ENCODE data around the gene PALD1. TPM values are rescaled to one million over a fixed set of nuclear protein-coding genes. Genes with fewer than 3 reads are reported as not detected.
"Not testable (repeated sequence)": the region's sequence is repeated elsewhere in the genome, so short reads cannot be mapped to it uniquely, and the experiment has no call there.

The PALD1 gene
- total and polyA plus RNA-seq, 4 donors: 3.9 to 11.5 (median 8.2) TPM

GRCh38 chr10:70579234-70580002 lies 100.9 kb downstream of the PALD1 start:
- DNase-seq (peak; percentile 10 to 13), ATAC-seq (ENCODE audit: low FRiP score) (no peak)
- no peaks in the 10 kb centered on the region for H3K9me3 ChIP-seq (ENCODE audit: control insufficient read depth, low read length)
- no peaks in the 10 kb centered on the region for H3K27me3 ChIP-seq (ENCODE audit: control insufficient read depth in 1 of 2, insufficient read depth in 2 of 2, low read length in 1 of 2)
- WGBS, 2 donors: 87 to 90% methylated on average over 3 of the region's 3 CpGs
- H3K4me1 ChIP-seq (ENCODE audit: control insufficient read depth in 1 of 2, insufficient read depth in 2 of 2, low read length in 2 of 2): no peaks in the 10 kb centered on the region
- H3K4me3 ChIP-seq (ENCODE audit: low read length in 2 of 2): no peak overlapping the region
- H3K36me3 ChIP-seq (ENCODE audit: control insufficient read depth in 1 of 2, insufficient read depth in 2 of 2, low read length in 1 of 2): no peaks in the 10 kb centered on the region
- intact Hi-C loops (cut with DNase I): no loop called here
- H3K27ac ChIP-seq (ENCODE audit: low read depth in 1 of 2, low read length in 2 of 2): no peak overlapping the region

GRCh38 chr10:70581176-70581575 lies 102.6 kb downstream of the PALD1 start:
- H3K4me1 ChIP-seq (ENCODE audit: control insufficient read depth in 1 of 2, insufficient read depth in 2 of 2, low read length in 2 of 2); H3K27ac ChIP-seq (ENCODE audit: low read depth in 1 of 2, low read length in 2 of 2); H3K4me3 ChIP-seq (ENCODE audit: low read length in 2 of 2); intact Hi-C loops (cut with DNase I); H3K27me3 ChIP-seq (ENCODE audit: control insufficient read depth in 1 of 2, insufficient read depth in 2 of 2, low read length in 1 of 2); ATAC-seq (ENCODE audit: low FRiP score); H3K9me3 ChIP-seq (ENCODE audit: control insufficient read depth, low read length); H3K36me3 ChIP-seq (ENCODE audit: control insufficient read depth in 1 of 2, insufficient read depth in 2 of 2, low read length in 1 of 2): not testable (repeated sequence)
- 96% methylated on average over 5 of the region's 5 CpGs for WGBS, 2 donors
- DNase-seq: peak; percentile 6 to 41

GRCh38 chr10:70582793-70583668 lies 104.5 kb downstream of the PALD1 start:
- DNase-seq (peak in 1 of 2 donors; percentile 28), ATAC-seq (ENCODE audit: low FRiP score) (no peak)
- intact Hi-C loops (cut with DNase I): no loop called here

GRCh38 chr10:70583669-70584037 lies 105.1 kb downstream of the PALD1 start:
- no peaks in the 10 kb centered on the region for H3K27me3 ChIP-seq (ENCODE audit: control insufficient read depth in 1 of 2, insufficient read depth in 2 of 2, low read length in 1 of 2)
- no peaks in the 10 kb centered on the region for H3K9me3 ChIP-seq (ENCODE audit: control insufficient read depth, low read length)
- no peaks in the 10 kb centered on the region for H3K4me1 ChIP-seq (ENCODE audit: control insufficient read depth in 1 of 2, insufficient read depth in 2 of 2, low read length in 2 of 2)
- no peak for ATAC-seq (ENCODE audit: low FRiP score)
- no peak overlapping the region for H3K27ac ChIP-seq (ENCODE audit: low read depth in 1 of 2, low read length in 2 of 2)
- 74 to 80% methylated on average over 2 of the region's 2 CpGs for WGBS, 2 donors
- H3K36me3 ChIP-seq (ENCODE audit: control insufficient read depth in 1 of 2, insufficient read depth in 2 of 2, low read length in 1 of 2): no peaks in the 10 kb centered on the region
- DNase-seq: peak in 1 of 2 donors; percentile 28
- intact Hi-C loops (cut with DNase I): no loop called here
- H3K4me3 ChIP-seq (ENCODE audit: low read length in 2 of 2): no peak overlapping the region

More at GRCh38 chr10:70582793-70583668, 104.5 kb downstream of the PALD1 start:
- 91% methylated on average over 19 of the region's 19 CpGs for WGBS, 2 donors
- no peaks in the 10 kb centered on the region for H3K4me1 ChIP-seq (ENCODE audit: control insufficient read depth in 1 of 2, insufficient read depth in 2 of 2, low read length in 2 of 2)
- H3K27ac ChIP-seq (ENCODE audit: low read depth in 1 of 2, low read length in 2 of 2): no peak overlapping the region
- H3K9me3 ChIP-seq (ENCODE audit: control insufficient read depth, low read length): no peaks in the 10 kb centered on the region
- H3K27me3 ChIP-seq (ENCODE audit: control insufficient read depth in 1 of 2, insufficient read depth in 2 of 2, low read length in 1 of 2): no peaks in the 10 kb centered on the region
- H3K4me3 ChIP-seq (ENCODE audit: low read length in 2 of 2): no peak overlapping the region
- H3K36me3 ChIP-seq (ENCODE audit: control insufficient read depth in 1 of 2, insufficient read depth in 2 of 2, low read length in 1 of 2): no peaks in the 10 kb centered on the region

GRCh38 chr10:70584366-70584765 lies 105.8 kb downstream of the PALD1 start:
- no peaks in the 10 kb centered on the region for H3K9me3 ChIP-seq (ENCODE audit: control insufficient read depth, low read length)
- intact Hi-C loops (cut with DNase I): no loop called here
- no peak overlapping the region for H3K4me3 ChIP-seq (ENCODE audit: low read length in 2 of 2)
- no peaks in the 10 kb centered on the region for H3K27me3 ChIP-seq (ENCODE audit: control insufficient read depth in 1 of 2, insufficient read depth in 2 of 2, low read length in 1 of 2)
- H3K27ac ChIP-seq (ENCODE audit: low read depth in 1 of 2, low read length in 2 of 2): no peak overlapping the region
- no peaks in the 10 kb centered on the region for H3K36me3 ChIP-seq (ENCODE audit: control insufficient read depth in 1 of 2, insufficient read depth in 2 of 2, low read length in 1 of 2)
- WGBS, 2 donors: 92 to 94% methylated on average over 11 of the region's 11 CpGs
- no peak for ATAC-seq (ENCODE audit: low FRiP score)
- no peaks in the 10 kb centered on the region for H3K4me1 ChIP-seq (ENCODE audit: control insufficient read depth in 1 of 2, insufficient read depth in 2 of 2, low read length in 2 of 2)
- peak in 1 of 2 donors; percentile 51 for DNase-seq

- peak in 1 of 2 donors; percentile 21 for DNase-seq
- no peaks in the 10 kb centered on the region for H3K4me1 ChIP-seq (ENCODE audit: control insufficient read depth in 1 of 2, insufficient read depth in 2 of 2, low read length in 2 of 2)
- no peak overlapping the region for H3K27ac ChIP-seq (ENCODE audit: low read depth in 1 of 2, low read length in 2 of 2)
- WGBS, 2 donors: 32 to 34% methylated on average over 7 of the region's 7 CpGs
- no peaks in the 10 kb centered on the region for H3K36me3 ChIP-seq (ENCODE audit: control insufficient read depth in 1 of 2, insufficient read depth in 2 of 2, low read length in 1 of 2)
- no peaks in the 10 kb centered on the region for H3K27me3 ChIP-seq (ENCODE audit: control insufficient read depth in 1 of 2, insufficient read depth in 2 of 2, low read length in 1 of 2)
- H3K9me3 ChIP-seq (ENCODE audit: control insufficient read depth, low read length): no peaks in the 10 kb centered on the region
- ATAC-seq (ENCODE audit: low FRiP score): no peak
- intact Hi-C loops (cut with DNase I): no loop called here
- H3K4me3 ChIP-seq (ENCODE audit: low read length in 2 of 2): no peak overlapping the region
Measured at GRCh38 chr10:70584909-70585544, 106.5 kb downstream of the PALD1 start.

- Histone ChIP-seq H3K9me3 (ENCODE audit: control insufficient read depth, low read length) (no peaks in the 10 kb centered on the region), H3K4me3 (ENCODE audit: low read length in 2 of 2) (no peak overlapping the region), H3K27ac (ENCODE audit: low read depth in 1 of 2, low read length in 2 of 2) (no peak overlapping the region), H3K4me1 (ENCODE audit: control insufficient read depth in 1 of 2, insufficient read depth in 2 of 2, low read length in 2 of 2) (no peaks in the 10 kb centered on the region), H3K27me3 (ENCODE audit: control insufficient read depth in 1 of 2, insufficient read depth in 2 of 2, low read length in 1 of 2) (no peaks in the 10 kb centered on the region), H3K36me3 (ENCODE audit: control insufficient read depth in 1 of 2, insufficient read depth in 2 of 2, low read length in 1 of 2) (no peaks in the 10 kb centered on the region)
- 81 to 86% methylated on average over 8 of the region's 8 CpGs for WGBS, 2 donors
- DNase-seq (peak in 1 of 2 donors; percentile 30), ATAC-seq (ENCODE audit: low FRiP score) (no peak)
- intact Hi-C loops (cut with DNase I): no loop called here
Measured at GRCh38 chr10:70585578-70586169, 107.1 kb downstream of the PALD1 start.

GRCh38 chr10:70586348-70586930 lies 107.9 kb downstream of the PALD1 start:
- H3K36me3 ChIP-seq (ENCODE audit: control insufficient read depth in 1 of 2, insufficient read depth in 2 of 2, low read length in 1 of 2): no peaks in the 10 kb centered on the region
- H3K9me3 ChIP-seq (ENCODE audit: control insufficient read depth, low read length): no peaks in the 10 kb centered on the region
- peak in 1 of 2 donors; percentile 40 for DNase-seq
- no peaks in the 10 kb centered on the region for H3K27me3 ChIP-seq (ENCODE audit: control insufficient read depth in 1 of 2, insufficient read depth in 2 of 2, low read length in 1 of 2)
- 91 to 94% methylated on average over 8 of the region's 8 CpGs for WGBS, 2 donors
- no peak for ATAC-seq (ENCODE audit: low FRiP score)
- no peak overlapping the region for H3K4me3 ChIP-seq (ENCODE audit: low read length in 2 of 2)
- H3K4me1 ChIP-seq (ENCODE audit: control insufficient read depth in 1 of 2, insufficient read depth in 2 of 2, low read length in 2 of 2): no peaks in the 10 kb centered on the region
- intact Hi-C loops (cut with DNase I): no loop called here
- H3K27ac ChIP-seq (ENCODE audit: low read depth in 1 of 2, low read length in 2 of 2): no peak overlapping the region

Measured in aorta (tissue), 5 donors.